Measurements from ENCODE around the gene RDM1. TPM values are rescaled to one million over a fixed set of nuclear protein-coding genes. Genes with fewer than 3 reads are reported as not detected.

Gene RDM1
- polyA plus RNA-seq, 4 donors: 1.4 to 3.6 (median 2.3) TPM

- no peak for DNase-seq (ENCODE audit: low read depth in 4 of 4, low spot score in 3 of 4)
Measured at GRCh38 chr17:35875072-35875799, 55.3 kb downstream of the RDM1 start.

GRCh38 chr17:35872196-35872980, 58.2 kb downstream of the RDM1 start:
- no peak for DNase-seq (ENCODE audit: low read depth in 4 of 4, low spot score in 3 of 4)

DNA sequence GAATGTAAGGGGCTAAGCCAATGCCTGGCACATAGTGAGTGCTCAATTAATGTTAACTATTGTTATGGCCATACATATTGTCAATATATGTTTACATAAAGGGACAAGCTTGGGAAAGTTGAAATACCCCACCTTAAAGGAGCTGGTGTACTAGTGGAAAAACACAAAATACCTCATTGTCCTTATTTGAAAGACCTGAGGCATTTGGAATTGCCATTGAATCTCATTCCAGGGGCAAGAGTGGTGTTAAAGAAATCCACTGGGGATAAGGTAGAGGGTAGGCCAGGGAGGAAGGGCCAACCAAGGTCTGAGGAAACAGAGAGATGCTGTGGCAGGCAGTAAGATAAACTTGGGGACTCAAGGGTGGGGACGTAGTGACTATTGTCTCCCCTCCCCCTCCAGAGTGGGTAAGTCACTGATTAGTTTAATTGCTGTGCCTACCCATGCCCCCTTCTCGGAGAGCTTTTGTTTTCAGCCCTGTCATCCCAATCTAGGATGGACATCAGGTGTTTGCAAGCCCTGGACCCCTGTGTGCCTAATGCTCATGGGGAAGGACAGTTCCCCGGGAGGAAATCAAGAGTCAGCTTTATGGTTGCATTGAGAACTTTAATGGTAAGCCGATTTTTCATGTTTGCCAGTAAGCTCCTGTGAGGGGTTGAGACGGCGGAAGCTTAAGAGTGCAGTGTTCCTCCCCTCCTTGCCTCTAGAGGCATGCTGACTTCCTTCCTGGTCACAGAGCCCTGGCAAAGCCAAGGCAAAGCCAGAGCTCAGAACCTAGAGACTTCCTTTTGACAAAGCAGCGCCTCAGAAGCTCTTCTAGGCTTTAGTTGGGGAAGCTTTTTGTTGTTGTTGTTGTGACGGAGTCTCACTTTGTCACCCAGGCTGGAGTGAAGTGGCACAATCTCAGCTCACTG, 59.4 kb downstream of the RDM1 start:
- no peak for DNase-seq (ENCODE audit: low read depth in 4 of 4, low spot score in 3 of 4)

GRCh38 chr17:35868737-35869136, 61.8 kb downstream of the RDM1 start, which contains the start of gene HEATR9:
TSS of gene HEATR9 (minus strand) at chr17:35868891. CDS start at chr17:35868742, 149 bp downstream.
- DNase-seq (ENCODE audit: low read depth in 4 of 4, low spot score in 3 of 4): no peak

Other genes with a start within 250 kb of the RDM1 start
- 10 to 100 TPM in 3 of 4 donors, 1 to 10 TPM in 1; 4.8 to 15.0 (median 11.0) TPM for gene RASL10B, start 199.1 kb downstream of the RDM1 start, polyA plus RNA-seq (ENCODE audit: insufficient read length in 4 of 4)
- under 1 TPM in 2 of 4 donors, not detected in 2; 0.10 to 0.12 TPM for gene GAS2L2, start 177.5 kb downstream of the RDM1 start, polyA plus RNA-seq (ENCODE audit: insufficient read length in 4 of 4)
- under 1 TPM in 1 of 4 donors, not detected in 3; 0.21 TPM for gene C17orf50, start 169.9 kb downstream of the RDM1 start, polyA plus RNA-seq (ENCODE audit: insufficient read length in 4 of 4)
- 10 to 100 TPM in 1 of 4 donors, 1 to 10 TPM in 3; 1.9 to 11.0 (median 2.4) TPM for gene MMP28, start 135.1 kb downstream of the RDM1 start, polyA plus RNA-seq (ENCODE audit: insufficient read length in 4 of 4)
- 100 to 1,000 TPM; 188 to 242 (median 234) TPM for gene TAF15, start 121.3 kb downstream of the RDM1 start, polyA plus RNA-seq (ENCODE audit: insufficient read length in 4 of 4)
- gene HEATR9, start 61.9 kb downstream of the RDM1 start, polyA plus RNA-seq (ENCODE audit: insufficient read length in 4 of 4): under 1 TPM in 1 of 4 donors, not detected in 3; 0.18 TPM
- 1 to 10 TPM; 1.1 to 2.1 (median 1.6) TPM for gene CCL5, start 50.4 kb downstream of the RDM1 start, polyA plus RNA-seq (ENCODE audit: insufficient read length in 4 of 4)
- not detected for gene LYZL6, start 12.9 kb upstream of the RDM1 start, polyA plus RNA-seq (ENCODE audit: insufficient read length in 4 of 4)
- gene CCL16, start 50.7 kb upstream of the RDM1 start, polyA plus RNA-seq (ENCODE audit: insufficient read length in 4 of 4): under 1 TPM in 3 of 4 donors, not detected in 1; 0.10 to 0.53 (median 0.19) TPM
- gene CCL14, start 56.0 kb upstream of the RDM1 start, polyA plus RNA-seq (ENCODE audit: insufficient read length in 4 of 4): 10 to 100 TPM; 14.5 to 17.6 (median 16.0) TPM
- 1 to 10 TPM in 3 of 4 donors, under 1 TPM in 1; 0.37 to 7.5 (median 5.2) TPM for gene CCL15, start 70.8 kb upstream of the RDM1 start, polyA plus RNA-seq (ENCODE audit: insufficient read length in 4 of 4)
- not detected for gene CCL23, start 87.2 kb upstream of the RDM1 start, polyA plus RNA-seq (ENCODE audit: insufficient read length in 4 of 4)
- 1 to 10 TPM in 1 of 4 donors, not detected in 3; 2.4 TPM for gene CCL18, start 133.5 kb upstream of the RDM1 start, polyA plus RNA-seq (ENCODE audit: insufficient read length in 4 of 4)
- 10 to 100 TPM in 1 of 4 donors, 1 to 10 TPM in 2, under 1 TPM in 1; 0.29 to 38.4 (median 2.1) TPM for gene CCL3, start 159.4 kb upstream of the RDM1 start, polyA plus RNA-seq (ENCODE audit: insufficient read length in 4 of 4)
- 10 to 100 TPM in 1 of 4 donors, 1 to 10 TPM in 1, under 1 TPM in 2; 0.16 to 34.9 (median 0.86) TPM for gene CCL4, start 173.1 kb upstream of the RDM1 start, polyA plus RNA-seq (ENCODE audit: insufficient read length in 4 of 4)
- 10 to 100 TPM in 2 of 4 donors, 1 to 10 TPM in 2; 4.3 to 18.7 (median 8.6) TPM for gene TBC1D3B, start 245.9 kb upstream of the RDM1 start, polyA plus RNA-seq (ENCODE audit: insufficient read length in 4 of 4)